Measurements from ENCODE around the gene ENAH.

The ENAH gene

GRCh38 chr1:225559326-225559725, 93.6 kb downstream of the ENAH start:
- H3K36me3 ChIP-seq (ENCODE audit: control insufficient read depth, insufficient read depth, low read length): peaks cover 66% of the 10 kb centered on the region
- WGBS, 2 experiments (ENCODE audit: insufficient coverage in 2 of 2): 100% methylated on average over 1 of the region's 2 CpGs; no CpG with 5 or more reads in 1 of the 2 experiments

DNA sequence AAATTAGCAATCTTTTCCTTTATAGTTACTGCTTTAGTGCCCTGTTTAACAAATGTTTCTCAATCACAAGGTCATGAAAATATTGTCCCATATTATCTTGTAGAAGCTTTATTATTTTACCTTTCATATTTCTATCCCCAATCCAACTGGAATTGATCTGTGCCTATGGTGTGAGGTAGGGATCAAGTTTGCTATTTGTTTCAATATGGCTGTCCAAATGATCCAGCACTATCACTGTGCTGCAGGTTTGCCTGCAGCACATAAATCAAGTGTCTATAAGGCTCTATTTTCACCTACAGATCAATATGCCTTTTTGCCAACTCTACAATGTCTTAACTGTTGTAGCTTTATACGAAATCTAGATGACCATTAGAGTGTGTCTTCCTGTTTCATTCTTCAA, 96.2 kb downstream of the ENAH start:
- Histone ChIP-seq H3K9me3 (ENCODE audit: control insufficient read depth, low read length) (peaks cover 8% of the 10 kb centered on the region), H3K4me1 (ENCODE audit: control insufficient read depth, insufficient read depth, low read length, poor library complexity, severe bottlenecking) (no peaks in the 10 kb centered on the region), H3K36me3 (ENCODE audit: control insufficient read depth, insufficient read depth, low read length) (peaks cover 69% of the 10 kb centered on the region), H3K4me3 (ENCODE audit: extremely low read depth, insufficient read depth, low read length, poor library complexity, severe bottlenecking) (no peak overlapping the region), H3K27ac (ENCODE audit: low read depth, low read length, severe bottlenecking) (no peak overlapping the region)
- 100% methylated on average over 1 of the region's 1 CpG; no CpG with 5 or more reads in 1 of the 2 experiments for WGBS, 2 experiments (ENCODE audit: insufficient coverage in 2 of 2)

More at GRCh38 chr1:225559326-225559725, 93.6 kb downstream of the ENAH start:
- Histone ChIP-seq H3K9me3 (ENCODE audit: control insufficient read depth, low read length) (peaks cover 8% of the 10 kb centered on the region), H3K4me1 (ENCODE audit: control insufficient read depth, insufficient read depth, low read length, poor library complexity, severe bottlenecking) (no peaks in the 10 kb centered on the region), H3K4me3 (ENCODE audit: extremely low read depth, insufficient read depth, low read length, poor library complexity, severe bottlenecking) (no peak overlapping the region), H3K27ac (ENCODE audit: low read depth, low read length, severe bottlenecking) (no peak overlapping the region)

DNA sequence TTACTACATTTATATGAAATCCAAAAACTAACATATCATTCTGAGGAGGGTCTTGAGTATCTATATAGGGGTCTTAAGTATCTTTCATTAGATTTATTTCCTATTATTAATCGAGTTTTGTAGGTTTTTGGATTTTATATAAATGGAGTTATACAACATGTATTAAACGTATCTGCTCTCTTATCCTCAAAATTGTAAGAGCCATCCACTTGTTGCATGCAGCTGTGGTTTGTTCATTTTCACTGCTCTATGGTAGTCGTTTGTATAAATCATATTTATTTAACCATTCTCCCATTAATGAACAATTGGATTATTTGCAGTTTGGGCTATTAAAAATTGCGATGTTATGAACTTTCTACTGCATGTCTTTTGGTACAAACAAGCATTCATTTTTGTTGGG, 97.1 kb downstream of the ENAH start:
- 100% methylated on average over 1 of the region's 4 CpGs; no CpG with 5 or more reads in 1 of the 2 experiments for WGBS, 2 experiments (ENCODE audit: insufficient coverage in 2 of 2)
- H3K36me3 ChIP-seq (ENCODE audit: control insufficient read depth, insufficient read depth, low read length): peaks cover 70% of the 10 kb centered on the region
- no peak overlapping the region for H3K27ac ChIP-seq (ENCODE audit: low read depth, low read length, severe bottlenecking)
- no peak overlapping the region for H3K4me3 ChIP-seq (ENCODE audit: extremely low read depth, insufficient read depth, low read length, poor library complexity, severe bottlenecking)
- H3K4me1 ChIP-seq (ENCODE audit: control insufficient read depth, insufficient read depth, low read length, poor library complexity, severe bottlenecking): no peaks in the 10 kb centered on the region
- H3K9me3 ChIP-seq (ENCODE audit: control insufficient read depth, low read length): peaks cover 8% of the 10 kb centered on the region

GRCh38 chr1:225554216-225554812, 98.6 kb downstream of the ENAH start:
- WGBS, 2 experiments (ENCODE audit: insufficient coverage in 2 of 2): 56 to 83% methylated on average over 1 to 2 of the region's 2 CpGs
- H3K9me3 ChIP-seq (ENCODE audit: control insufficient read depth, low read length): peaks cover 6% of the 10 kb centered on the region
- H3K36me3 ChIP-seq (ENCODE audit: control insufficient read depth, insufficient read depth, low read length): peaks cover 61% of the 10 kb centered on the region
- no peak overlapping the region for H3K27ac ChIP-seq (ENCODE audit: low read depth, low read length, severe bottlenecking)
- no peak overlapping the region for H3K4me3 ChIP-seq (ENCODE audit: extremely low read depth, insufficient read depth, low read length, poor library complexity, severe bottlenecking)
- H3K4me1 ChIP-seq (ENCODE audit: control insufficient read depth, insufficient read depth, low read length, poor library complexity, severe bottlenecking): no peaks in the 10 kb centered on the region

GRCh38 chr1:225549821-225550220, 103.1 kb downstream of the ENAH start:
- H3K36me3 ChIP-seq (ENCODE audit: control insufficient read depth, insufficient read depth, low read length): peaks cover 34% of the 10 kb centered on the region
- 89 to 95% methylated on average over 2 of the region's 2 CpGs for WGBS, 2 experiments (ENCODE audit: insufficient coverage in 2 of 2)
- H3K4me3 ChIP-seq (ENCODE audit: extremely low read depth, insufficient read depth, low read length, poor library complexity, severe bottlenecking): no peak overlapping the region
- H3K9me3 ChIP-seq (ENCODE audit: control insufficient read depth, low read length): no peaks in the 10 kb centered on the region
- no peak overlapping the region for H3K27ac ChIP-seq (ENCODE audit: low read depth, low read length, severe bottlenecking)
- H3K4me1 ChIP-seq (ENCODE audit: control insufficient read depth, insufficient read depth, low read length, poor library complexity, severe bottlenecking): no peaks in the 10 kb centered on the region

GRCh38 chr1:225548140-225548857, 104.6 kb downstream of the ENAH start:
- Histone ChIP-seq H3K36me3 (ENCODE audit: control insufficient read depth, insufficient read depth, low read length) (peaks cover 28% of the 10 kb centered on the region), H3K4me3 (ENCODE audit: extremely low read depth, insufficient read depth, low read length, poor library complexity, severe bottlenecking) (no peak overlapping the region), H3K27ac (ENCODE audit: low read depth, low read length, severe bottlenecking) (no peak overlapping the region), H3K9me3 (ENCODE audit: control insufficient read depth, low read length) (no peaks in the 10 kb centered on the region), H3K4me1 (ENCODE audit: control insufficient read depth, insufficient read depth, low read length, poor library complexity, severe bottlenecking) (no peaks in the 10 kb centered on the region)
- 90 to 91% methylated on average over 3 of the region's 4 CpGs for whole genome bisulfite sequencing, 2 experiments (ENCODE audit: insufficient coverage in 2 of 2)

- no peak overlapping the region for H3K4me3 ChIP-seq (ENCODE audit: extremely low read depth, insufficient read depth, low read length, poor library complexity, severe bottlenecking)
- WGBS, 2 experiments (ENCODE audit: insufficient coverage in 2 of 2): 92% methylated on average over 2 of the region's 2 CpGs; no CpG with 5 or more reads in 1 of the 2 experiments
- H3K36me3 ChIP-seq (ENCODE audit: control insufficient read depth, insufficient read depth, low read length): peaks cover 12% of the 10 kb centered on the region
- peaks cover under 1% of the 10 kb centered on the region for H3K4me1 ChIP-seq (ENCODE audit: control insufficient read depth, insufficient read depth, low read length, poor library complexity, severe bottlenecking)
- H3K27ac ChIP-seq (ENCODE audit: low read depth, low read length, severe bottlenecking): no peak overlapping the region
- H3K9me3 ChIP-seq (ENCODE audit: control insufficient read depth, low read length): no peaks in the 10 kb centered on the region
Measured at GRCh38 chr1:225545649-225546048, 107.3 kb downstream of the ENAH start.

- peaks cover 7% of the 10 kb centered on the region for H3K4me1 ChIP-seq (ENCODE audit: control insufficient read depth, insufficient read depth, low read length, poor library complexity, severe bottlenecking)
- WGBS, 2 experiments (ENCODE audit: insufficient coverage in 2 of 2): no CpG with 5 or more reads among the region's 1 CpG
- peaks cover 12% of the 10 kb centered on the region for H3K36me3 ChIP-seq (ENCODE audit: control insufficient read depth, insufficient read depth, low read length)
- no peaks in the 10 kb centered on the region for H3K9me3 ChIP-seq (ENCODE audit: control insufficient read depth, low read length)
- H3K4me3 ChIP-seq (ENCODE audit: extremely low read depth, insufficient read depth, low read length, poor library complexity, severe bottlenecking): no peak overlapping the region
- no peak overlapping the region for H3K27ac ChIP-seq (ENCODE audit: low read depth, low read length, severe bottlenecking)
Measured at GRCh38 chr1:225544924-225545323, 108.0 kb downstream of the ENAH start.

- H3K27ac ChIP-seq (ENCODE audit: low read depth, low read length, severe bottlenecking): no peak overlapping the region
- H3K9me3 ChIP-seq (ENCODE audit: control insufficient read depth, low read length): no peaks in the 10 kb centered on the region
- WGBS, 2 experiments (ENCODE audit: insufficient coverage in 2 of 2): no CpG with 5 or more reads among the region's 1 CpG
- peaks cover 8% of the 10 kb centered on the region for H3K36me3 ChIP-seq (ENCODE audit: control insufficient read depth, insufficient read depth, low read length)
- peaks cover 8% of the 10 kb centered on the region for H3K4me1 ChIP-seq (ENCODE audit: control insufficient read depth, insufficient read depth, low read length, poor library complexity, severe bottlenecking)
- H3K4me3 ChIP-seq (ENCODE audit: extremely low read depth, insufficient read depth, low read length, poor library complexity, severe bottlenecking): no peak overlapping the region
Measured at GRCh38 chr1:225544263-225544662, 108.7 kb downstream of the ENAH start.

- H3K36me3 ChIP-seq (ENCODE audit: control insufficient read depth, insufficient read depth, low read length): peaks cover 4% of the 10 kb centered on the region
- no peak overlapping the region for H3K4me3 ChIP-seq (ENCODE audit: extremely low read depth, insufficient read depth, low read length, poor library complexity, severe bottlenecking)
- no peak overlapping the region for H3K27ac ChIP-seq (ENCODE audit: low read depth, low read length, severe bottlenecking)
- H3K4me1 ChIP-seq (ENCODE audit: control insufficient read depth, insufficient read depth, low read length, poor library complexity, severe bottlenecking): peaks cover 8% of the 10 kb centered on the region
- H3K9me3 ChIP-seq (ENCODE audit: control insufficient read depth, low read length): no peaks in the 10 kb centered on the region
Measured at GRCh38 chr1:225543350-225543749, 109.6 kb downstream of the ENAH start.

DNA sequence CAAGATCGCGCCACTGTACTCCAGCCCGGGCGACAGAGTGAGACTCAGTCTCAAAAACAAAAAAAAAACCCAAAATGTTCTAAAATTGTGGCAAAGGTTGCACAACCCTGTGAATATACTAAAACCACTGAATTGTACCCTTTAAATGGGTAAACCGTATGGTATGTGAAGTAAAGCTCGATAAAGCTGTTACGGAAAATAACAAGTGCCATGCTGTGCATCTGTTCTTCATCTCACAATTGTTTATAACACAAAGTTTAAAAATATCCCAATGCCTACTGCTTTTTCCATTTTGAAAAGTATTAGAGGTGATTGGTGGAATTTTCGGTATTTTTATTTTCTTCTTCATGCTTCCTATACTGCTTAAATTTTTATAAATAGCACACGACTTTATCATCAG, 111.5 kb downstream of the ENAH start:
- H3K4me1 ChIP-seq (ENCODE audit: control insufficient read depth, insufficient read depth, low read length, poor library complexity, severe bottlenecking): peaks cover 8% of the 10 kb centered on the region
- no peak overlapping the region for H3K27ac ChIP-seq (ENCODE audit: low read depth, low read length, severe bottlenecking)
- 100% methylated on average over 1 of the region's 9 CpGs; no CpG with 5 or more reads in 1 of the 2 experiments for WGBS, 2 experiments (ENCODE audit: insufficient coverage in 2 of 2)
- peaks cover 2% of the 10 kb centered on the region for H3K36me3 ChIP-seq (ENCODE audit: control insufficient read depth, insufficient read depth, low read length)
- no peak overlapping the region for H3K4me3 ChIP-seq (ENCODE audit: extremely low read depth, insufficient read depth, low read length, poor library complexity, severe bottlenecking)
- H3K9me3 ChIP-seq (ENCODE audit: control insufficient read depth, low read length): no peaks in the 10 kb centered on the region

Measured in mesodermal cell (in vitro differentiated cells).